Fibroblast of skin of left quadriceps (primary cell): ENCODE measurements around the gene DCAF8.

Source experiments
- DNase-seq, 2 experiments: peaks; one replicate each; pipeline ENCODE4 v3.0.0-alpha.2; 2013; ENCODE audit warnings: low read depth in 2 of 2

The DCAF8 gene

GRCh38 chr1:160264795-160265307 is 2.5 kb upstream of the DCAF8 start:
- DNase-seq: no peak

- DNase-seq: peak in 1 of 2 experiments; percentile 40
Measured at GRCh38 chr1:160261556-160261892, 825 bp downstream of the DCAF8 start.

GRCh38 chr1:160260406-160261382 is 1.7 kb downstream of the DCAF8 start:
- DNase-seq: peak; percentile 54 to 56

GRCh38 chr1:160258177-160258798 is 4.1 kb downstream of the DCAF8 start:
- no peak for DNase-seq

GRCh38 chr1:160257411-160258015 is 4.8 kb downstream of the DCAF8 start:
- no peak for DNase-seq

DNA sequence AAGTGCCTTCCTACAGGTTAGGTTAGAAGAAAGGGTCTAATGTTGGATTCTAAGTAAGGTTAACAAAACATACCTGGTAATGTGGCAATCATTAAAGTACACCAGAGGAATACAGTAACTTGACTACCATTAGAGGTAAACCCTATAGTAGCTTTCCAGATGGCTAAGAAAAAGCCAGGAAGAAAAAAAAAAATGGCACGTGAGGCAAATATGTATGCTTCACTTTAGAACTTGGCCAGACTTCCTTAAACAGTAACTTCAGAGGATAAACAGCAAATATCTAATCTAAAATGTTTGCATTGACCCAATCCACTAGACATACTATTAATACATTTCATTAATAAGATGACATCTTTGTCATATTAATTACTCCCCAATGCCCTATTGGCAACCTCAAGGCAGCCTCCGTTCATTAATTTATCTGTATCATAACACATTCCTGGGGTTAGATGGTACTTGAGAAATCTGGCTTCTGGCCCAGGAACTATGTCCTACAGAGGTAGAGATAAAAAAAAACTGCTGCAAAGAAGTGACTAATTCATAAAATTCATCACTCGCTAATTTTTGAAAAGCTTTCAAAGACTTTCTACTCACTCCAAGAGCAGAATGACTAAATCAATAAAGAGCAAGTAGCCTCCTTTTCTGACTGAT is 5.8 kb downstream of the DCAF8 start:
- DNase-seq: peak; percentile 76 to 77

GRCh38 chr1:160255781-160256300 is 6.5 kb downstream of the DCAF8 start:
- DNase-seq: no peak

DNA sequence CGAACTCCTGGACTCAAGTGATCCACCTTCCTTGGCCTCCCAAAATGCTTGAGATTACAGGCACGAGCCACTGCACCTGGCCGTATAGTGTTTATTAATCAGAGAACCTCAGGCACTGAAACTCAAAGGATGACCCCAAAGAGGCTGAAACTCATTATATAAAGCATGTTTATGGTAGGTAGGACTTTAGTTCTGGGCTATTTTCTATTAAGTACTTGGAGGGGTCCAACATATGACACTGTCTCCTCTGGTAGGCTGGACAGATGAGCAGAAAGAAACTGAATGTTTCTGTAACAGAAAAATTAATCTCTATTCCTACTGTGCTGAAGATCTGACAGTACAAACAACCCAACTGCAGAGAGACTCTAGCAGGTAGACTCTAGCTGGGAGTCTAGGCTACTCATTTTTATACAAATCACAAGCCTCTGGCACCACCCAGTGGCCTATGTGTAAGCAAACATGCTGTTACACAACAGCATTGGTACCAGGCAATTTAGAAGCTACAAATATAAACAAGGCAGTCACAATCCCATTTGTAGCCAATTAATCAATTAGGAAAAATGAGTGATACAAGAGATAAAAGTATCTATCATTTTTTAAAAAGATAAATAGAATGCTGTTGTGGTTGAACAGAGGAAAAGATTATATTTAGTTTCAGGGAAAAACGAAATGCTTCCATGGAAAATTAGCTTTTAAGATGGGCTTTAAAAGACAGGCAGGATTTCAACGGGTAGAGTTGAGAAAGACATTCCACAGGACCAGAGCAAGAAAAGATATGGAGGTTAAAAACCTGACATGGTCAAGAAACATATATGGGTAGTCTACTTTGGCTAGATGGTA is 10.4 kb downstream of the DCAF8 start:
- peak; percentile 40 for DNase-seq

DNA sequence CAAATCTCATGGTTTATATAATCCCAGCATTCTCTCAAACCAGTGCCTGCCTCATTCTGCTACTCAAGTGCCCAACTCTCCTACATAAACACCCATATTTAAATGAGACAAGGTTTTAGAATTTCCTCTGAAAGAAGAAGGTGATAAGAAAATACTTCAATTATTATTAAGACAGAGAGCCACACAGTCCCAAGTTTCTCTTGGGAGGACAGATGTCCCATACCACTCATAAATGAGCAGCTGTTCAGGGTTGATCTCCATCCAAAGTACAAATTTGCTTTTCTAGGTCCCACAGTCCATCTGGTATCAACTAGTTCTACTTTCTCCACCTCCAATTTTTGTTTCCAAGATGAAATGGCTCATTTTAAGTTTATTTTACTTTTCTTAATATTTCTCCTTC is 11.3 kb downstream of the DCAF8 start:
- no peak for DNase-seq

GRCh38 chr1:160247053-160247452 is 15.3 kb downstream of the DCAF8 start:
- no peak for DNase-seq

GRCh38 chr1:160245434-160245833 is 16.9 kb downstream of the DCAF8 start:
- no peak for DNase-seq

DNA sequence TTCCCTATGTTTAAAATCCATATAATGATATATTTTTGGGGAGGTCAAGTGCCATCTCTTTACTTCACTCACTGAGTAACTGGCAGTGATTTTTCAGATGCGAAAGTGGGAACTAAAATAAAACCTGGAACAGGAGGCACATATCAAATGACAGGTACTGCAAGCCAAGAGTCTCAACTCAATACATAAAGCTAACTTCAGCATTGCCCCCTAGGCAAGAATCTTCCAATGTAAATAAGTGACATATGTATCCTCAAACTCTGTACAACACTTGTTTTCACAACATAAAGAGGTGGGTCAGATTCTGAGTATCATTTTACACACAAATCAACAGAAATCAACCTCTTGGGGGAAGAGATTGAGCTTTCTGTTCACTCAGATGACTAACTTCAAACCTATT is 18.1 kb downstream of the DCAF8 start:
- no peak for DNase-seq

DNA sequence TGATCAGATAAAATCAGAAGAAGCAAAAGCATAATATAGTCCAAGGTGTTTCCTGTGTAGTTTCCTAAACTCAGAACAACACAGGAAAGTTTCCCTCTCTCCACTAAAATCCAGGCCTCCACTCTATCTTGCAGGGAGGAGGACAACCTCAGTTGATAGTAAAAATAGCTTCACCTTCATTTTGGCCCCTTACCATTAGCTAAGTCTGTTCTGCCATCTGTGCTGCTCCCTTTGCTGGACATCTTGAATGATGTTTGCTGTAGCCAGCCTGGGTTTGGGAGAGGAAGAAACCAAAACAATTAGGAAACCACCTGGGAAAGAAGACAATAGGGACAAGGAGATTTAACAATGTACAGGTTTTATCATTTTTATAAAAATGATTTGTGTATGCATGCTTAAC is 18.6 kb downstream of the DCAF8 start:
- DNase-seq: no peak

- no peak for DNase-seq
Measured at GRCh38 chr1:160239582-160240299, 22.6 kb downstream of the DCAF8 start.

GRCh38 chr1:160238408-160238807 is 23.9 kb downstream of the DCAF8 start:
- no peak for DNase-seq

GRCh38 chr1:160237558-160237957 is 24.8 kb downstream of the DCAF8 start:
- DNase-seq: no peak

DNA sequence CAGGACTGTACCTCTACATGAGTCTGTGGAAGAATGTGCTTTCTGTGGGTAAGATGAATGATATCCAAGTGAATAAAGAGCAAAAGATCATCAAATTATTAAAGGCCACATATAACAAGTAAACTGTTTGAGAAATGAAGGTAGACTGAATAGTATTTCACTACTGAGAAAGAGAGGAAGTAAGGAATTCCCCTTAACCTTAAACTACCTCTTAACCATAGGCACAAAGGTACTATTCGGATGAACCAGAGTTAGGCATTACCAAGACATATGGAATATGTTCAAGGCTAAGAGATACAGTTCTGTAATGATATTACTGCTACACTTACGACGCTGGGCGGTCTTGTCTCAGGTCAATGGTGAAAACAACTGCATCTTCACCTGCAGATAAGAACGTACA is 25.5 kb downstream of the DCAF8 start:
- DNase-seq: no peak

DNA sequence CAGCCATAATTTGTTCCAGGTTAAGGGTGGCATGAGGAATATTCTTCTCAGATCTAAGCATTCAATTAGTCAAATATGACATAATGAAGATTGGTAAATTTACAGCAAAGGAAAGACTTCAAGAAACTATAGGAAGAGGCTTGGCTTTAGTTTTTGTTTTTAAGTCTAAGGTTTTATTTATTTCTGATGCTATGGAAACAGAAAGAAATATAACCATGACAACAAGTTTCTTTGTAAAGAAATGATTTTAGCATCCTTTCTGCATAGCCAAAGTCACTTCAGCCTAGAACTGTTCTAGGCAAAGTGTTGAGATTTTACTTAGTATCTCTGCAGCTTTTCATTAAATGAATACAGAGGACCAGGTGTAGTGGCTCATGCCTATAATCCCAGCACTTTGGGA is 29.4 kb downstream of the DCAF8 start:
- no peak for DNase-seq

GRCh38 chr1:160228431-160228830 is 33.9 kb downstream of the DCAF8 start:
- no peak for DNase-seq

GRCh38 chr1:160227561-160227960 is 34.8 kb downstream of the DCAF8 start:
- no peak for DNase-seq
